Measurements from ENCODE around the gene ZFP1. TPM values are rescaled to one million over a fixed set of nuclear protein-coding genes. Genes with fewer than 3 reads are reported as not detected.

Gene ZFP1
- total and polyA plus RNA-seq, 2 of the 4 experiments (the other 2 are of a cell fraction), result 3.8 to 16.0 TPM

GRCh38 chr16:75209944-75210343, 61.6 kb downstream of the ZFP1 start:
- no peak overlapping the region for H3K27ac ChIP-seq (ENCODE audit: insufficient read depth, low read length)
- no peak overlapping the region for H2BK5ac ChIP-seq (ENCODE audit: low read depth, low read length, poor library complexity, severe bottlenecking)
- H3K4me1 ChIP-seq (ENCODE audit: control insufficient read depth, insufficient read depth, low read length), result no peaks in the 10 kb centered on the region
- no peaks in the 10 kb centered on the region for H3K36me3 ChIP-seq (ENCODE audit: control insufficient read depth, insufficient read depth, low read length)
- H4K5ac ChIP-seq (ENCODE audit: low read depth, low read length), result no peak overlapping the region
- no peak overlapping the region for H2BK20ac ChIP-seq (ENCODE audit: low read depth, low read length)
- H3K4me2 ChIP-seq (ENCODE audit: low read depth, low read length), result no peak overlapping the region
- H3K79me1 ChIP-seq (ENCODE audit: low read depth in 1 of 2, low read length in 2 of 2), result no peaks in the 10 kb centered on the region
- dilution Hi-C loops (cut with HindIII; ENCODE audit: low sequenced_read_pairs, unreplicated experiment) (no loop called here), intact Hi-C loops (cut with micrococcal nuclease) (no loop called here), in situ Hi-C loops (cut with MboI; ENCODE audit: low sequenced_read_pairs) (loop anchor here (25.0 kb wide), 2 partner anchors 377 to 552 kb away; no protein-coding TSS in a partner anchor)
- POLR2A ChIA-PET (ENCODE audit: unreplicated experiment), result no interaction called here
- CTCF ChIA-PET, result no interaction called here
- TF ChIP-seq NFE2L2 (IDR thresholded peaks at IDR 0.05; ENCODE audit: low read depth, low read length) (no peak), RFX5 (IDR thresholded peaks at IDR 0.05; ENCODE audit: low read depth, low read length) (no peak), FOS (IDR thresholded peaks at IDR 0.05; ENCODE audit: low read depth, low read length) (no peak), CTCF (conservative IDR thresholded peaks at IDR 0.05; ENCODE audit: low read depth, low read length) (no peak), RCOR1 (IDR thresholded peaks at IDR 0.05; ENCODE audit: insufficient replicate concordance, low read length) (no peak), POLR2A (IDR thresholded peaks at IDR 0.05; ENCODE audit: low read depth, low read length) (no peak), ELK1 (IDR thresholded peaks at IDR 0.05; ENCODE audit: borderline replicate concordance, low read depth, low read length) (no peak), CHD1 (IDR thresholded peaks at IDR 0.05; ENCODE audit: low read depth, low read length) (no peak), BHLHE40 (IDR thresholded peaks at IDR 0.05; ENCODE audit: low read depth, low read length) (no peak), USF2 (IDR thresholded peaks at IDR 0.05; ENCODE audit: low read depth, low read length) (no peak), SMC3 (IDR thresholded peaks at IDR 0.05; ENCODE audit: low read depth, low read length) (no peak), MXI1 (IDR thresholded peaks at IDR 0.05; ENCODE audit: borderline replicate concordance, low read depth, low read length) (no peak), MAFK (IDR thresholded peaks at IDR 0.05; ENCODE audit: low read depth, low read length) (no peak), CEBPB (IDR thresholded peaks at IDR 0.05; ENCODE audit: low read depth, low read length) (no peak), RAD21 (IDR thresholded peaks at IDR 0.05; ENCODE audit: low read length) (no peak), MAZ (IDR thresholded peaks at IDR 0.05; ENCODE audit: borderline replicate concordance, low read depth, low read length) (no peak)
- H4K20me1 ChIP-seq (ENCODE audit: insufficient read depth, low read length), result no peaks in the 10 kb centered on the region
- WGBS, 2 experiments (ENCODE audit: extremely low coverage in 2 of 2, insufficient read length in 1 of 2), result no CpG with 5 or more reads among the region's 5 CpGs
- no peak for ATAC-seq (ENCODE audit: low read depth)
- H4K91ac ChIP-seq (ENCODE audit: insufficient read depth, low read depth, low read length), result no peak overlapping the region
- no peak overlapping the region for H2AK9ac ChIP-seq (replicated peaks; ENCODE audit: low read depth, low read length, poor library complexity)
- no peak overlapping the region for H3K18ac ChIP-seq (ENCODE audit: low read depth, low read length)
- no peak overlapping the region for H2AFZ ChIP-seq (replicated peaks; ENCODE audit: low read length, poor library complexity)
- no peak overlapping the region for H2BK15ac ChIP-seq (ENCODE audit: low read depth, low read length)
- no peak overlapping the region for H3K23ac ChIP-seq (ENCODE audit: low read depth, low read length)
- 0 out of 2 replicates have a peak, but pooled peaks cover 5% of the 10 kb centered on the region for H3K27me3 ChIP-seq (ENCODE audit: control insufficient read depth, insufficient read depth, low read length)
- no peak overlapping the region for H3K14ac ChIP-seq (replicated peaks; ENCODE audit: low read depth, low read length)
- H2AK5ac ChIP-seq (ENCODE audit: low read depth, low read length), result no peak overlapping the region
- no peak overlapping the region for H3K56ac ChIP-seq (ENCODE audit: extremely low read depth, insufficient read depth, low read length)
- BruUV-seq (replicated peaks), result no TSS peak
- H3K9ac ChIP-seq (ENCODE audit: low read depth, low read length), result no peak overlapping the region
- H3K9me1 ChIP-seq (ENCODE audit: insufficient read depth, low read length), result no peaks in the 10 kb centered on the region
- no peak overlapping the region for H2BK120ac ChIP-seq (ENCODE audit: low read depth, low read length)
- no peak overlapping the region for H4K8ac ChIP-seq (ENCODE audit: low read depth in 2 of 2, low read length in 2 of 2)
- no peaks in the 10 kb centered on the region for H3K9me3 ChIP-seq (ENCODE audit: control insufficient read depth, insufficient read depth, low read length)
- H3K4ac ChIP-seq (ENCODE audit: low read depth, low read length), result no peak overlapping the region
- no peak for DNase-seq
- no peak overlapping the region for H3K4me3 ChIP-seq (ENCODE audit: insufficient read depth, low read depth, low read length)

Data from IMR-90 (cell line).